Measurements from ENCODE around the gene CERKL.

The CERKL gene

DNA sequence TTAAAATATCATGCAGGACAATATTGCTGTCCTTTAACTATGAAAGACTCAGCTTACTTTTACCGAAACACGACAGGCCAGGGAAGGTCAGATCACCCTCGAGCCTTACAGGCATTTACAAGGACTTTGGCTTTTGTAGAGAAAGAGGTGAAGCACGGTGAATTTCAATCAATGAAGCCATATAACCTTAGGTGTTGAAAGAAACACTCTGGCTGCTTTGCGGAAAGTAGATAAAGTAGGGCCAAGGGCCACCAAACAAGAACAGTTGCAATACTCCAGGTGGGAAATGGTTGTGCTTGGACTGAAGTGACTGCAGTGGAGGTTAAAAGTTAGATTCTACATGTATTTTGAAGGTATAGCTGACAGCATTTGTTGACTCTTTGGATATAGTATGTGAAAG lies 80.5 kb downstream of the CERKL start:
- peaks cover 5% of the 10 kb centered on the region for H3K27me3 Mint-ChIP-seq
- no peaks in the 10 kb centered on the region for H3K9me3 Mint-ChIP-seq
- no peak overlapping the region for H3K27ac Mint-ChIP-seq
- H3K36me3 Mint-ChIP-seq, result no peaks in the 10 kb centered on the region
- H3K4me1 Mint-ChIP-seq, result no peaks in the 10 kb centered on the region
- no peak overlapping the region for H3K4me3 Mint-ChIP-seq

DNA sequence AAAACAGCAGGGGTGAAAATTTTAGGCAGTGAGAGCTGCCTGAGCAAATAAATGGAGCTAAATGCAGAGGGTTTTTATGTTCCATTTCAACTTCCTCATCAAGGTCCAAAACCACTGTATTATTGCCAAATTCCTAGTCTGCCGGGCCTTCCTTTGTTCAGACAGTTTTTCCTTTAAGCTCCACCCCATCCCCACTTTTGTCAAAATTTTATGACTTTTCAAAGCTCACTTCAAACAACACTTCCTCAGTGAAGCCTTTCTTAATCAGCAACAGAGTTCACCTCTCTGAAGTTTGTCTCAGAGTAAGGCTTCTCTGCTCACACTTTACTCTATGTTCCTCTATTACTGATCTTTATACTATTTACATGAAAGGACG lies 81.3 kb downstream of the CERKL start:
- Mint-ChIP-seq H3K27ac (no peak overlapping the region), H3K4me1 (no peaks in the 10 kb centered on the region), H3K4me3 (no peak overlapping the region), H3K27me3 (peaks cover 5% of the 10 kb centered on the region), H3K36me3 (no peaks in the 10 kb centered on the region), H3K9me3 (no peaks in the 10 kb centered on the region)

DNA sequence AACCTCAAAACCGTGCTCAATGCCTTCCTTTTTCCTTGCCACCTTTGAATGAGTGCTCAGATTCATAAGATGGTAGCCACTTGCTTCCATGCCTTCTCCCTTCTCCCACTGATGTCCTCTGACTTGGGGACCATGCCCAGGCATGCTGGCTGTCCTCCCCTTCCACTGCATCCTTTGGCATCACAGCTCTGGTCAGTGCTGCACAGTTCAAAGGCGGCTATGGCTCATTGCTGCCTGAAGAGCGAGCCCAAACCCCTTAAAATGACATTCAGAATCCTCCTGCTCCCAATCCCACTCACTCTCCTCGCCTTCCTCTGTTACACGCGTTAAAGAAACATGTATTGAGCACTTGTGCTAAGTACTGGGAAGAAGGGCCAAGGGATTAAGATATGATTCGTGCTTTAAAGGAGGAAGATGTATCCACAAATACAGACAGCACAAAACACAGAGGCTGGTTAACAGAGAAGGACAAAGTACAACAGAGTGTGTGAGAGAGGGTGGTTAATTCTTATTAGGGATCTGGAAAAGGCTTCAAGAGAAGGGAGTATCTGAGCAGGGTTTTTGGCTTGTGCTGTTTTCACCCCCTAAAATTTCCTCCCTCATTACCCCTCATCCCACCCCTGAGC lies 81.8 kb downstream of the CERKL start:
- Mint-ChIP-seq H3K27me3 (peaks cover 5% of the 10 kb centered on the region), H3K4me3 (no peak overlapping the region), H3K4me1 (no peaks in the 10 kb centered on the region), H3K27ac (no peak overlapping the region), H3K36me3 (no peaks in the 10 kb centered on the region), H3K9me3 (no peaks in the 10 kb centered on the region)

DNA sequence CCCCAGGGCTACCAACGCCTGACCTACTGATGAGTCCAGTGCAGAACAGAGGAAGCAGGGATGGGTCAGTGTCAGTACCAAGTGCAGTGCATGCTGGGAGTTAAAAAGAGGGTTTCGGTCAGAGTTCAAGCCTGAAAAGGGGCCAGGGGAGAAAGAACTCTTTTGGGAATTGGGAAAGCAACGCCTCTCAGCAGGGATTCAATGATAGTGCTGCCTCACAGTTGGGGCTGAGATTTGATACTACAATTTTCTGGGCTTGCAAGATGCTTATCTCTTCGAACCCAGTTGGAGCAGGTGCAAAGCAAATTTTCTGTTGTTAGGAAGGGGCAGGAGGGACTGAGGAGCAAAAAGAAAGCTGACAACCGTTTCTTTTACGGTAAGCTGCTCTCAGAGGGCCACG lies 82.6 kb downstream of the CERKL start:
- Mint-ChIP-seq H3K4me3 (no peak overlapping the region), H3K36me3 (no peaks in the 10 kb centered on the region), H3K27me3 (peaks cover 5% of the 10 kb centered on the region), H3K9me3 (no peaks in the 10 kb centered on the region), H3K27ac (no peak overlapping the region), H3K4me1 (no peaks in the 10 kb centered on the region)

DNA sequence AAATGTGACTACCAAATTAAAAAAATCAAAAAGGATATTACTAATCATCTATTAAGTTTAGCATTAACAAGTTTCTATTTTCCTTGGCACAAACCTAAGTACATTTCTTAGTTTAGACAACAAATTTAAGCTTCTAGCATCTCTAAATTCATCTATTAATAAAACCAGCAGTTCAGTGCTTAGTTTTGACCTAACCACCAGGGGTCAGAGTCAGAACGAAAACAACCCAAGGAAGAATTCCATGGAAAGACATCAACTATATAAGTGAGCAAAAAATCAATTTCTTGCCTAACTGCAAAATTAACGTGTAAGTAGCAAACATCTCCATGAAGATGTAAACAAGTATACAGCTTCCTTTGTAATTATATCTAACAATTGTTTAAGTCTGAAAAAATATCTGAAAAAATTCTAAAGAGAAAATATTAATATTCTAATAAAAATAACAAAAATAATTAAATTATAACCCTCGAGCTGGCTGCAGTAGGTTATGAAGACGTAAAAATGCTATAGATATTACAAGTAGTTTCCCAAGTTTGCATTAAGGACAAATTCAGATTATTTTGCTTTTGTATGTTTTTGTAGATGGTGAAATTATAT lies 83.7 kb downstream of the CERKL start:
- H3K36me3 Mint-ChIP-seq, result no peaks in the 10 kb centered on the region
- peaks cover 1% of the 10 kb centered on the region for H3K4me1 Mint-ChIP-seq
- no peak overlapping the region for H3K4me3 Mint-ChIP-seq
- no peaks in the 10 kb centered on the region for H3K9me3 Mint-ChIP-seq
- peaks cover 5% of the 10 kb centered on the region for H3K27me3 Mint-ChIP-seq
- H3K27ac Mint-ChIP-seq, result no peak overlapping the region

DNA sequence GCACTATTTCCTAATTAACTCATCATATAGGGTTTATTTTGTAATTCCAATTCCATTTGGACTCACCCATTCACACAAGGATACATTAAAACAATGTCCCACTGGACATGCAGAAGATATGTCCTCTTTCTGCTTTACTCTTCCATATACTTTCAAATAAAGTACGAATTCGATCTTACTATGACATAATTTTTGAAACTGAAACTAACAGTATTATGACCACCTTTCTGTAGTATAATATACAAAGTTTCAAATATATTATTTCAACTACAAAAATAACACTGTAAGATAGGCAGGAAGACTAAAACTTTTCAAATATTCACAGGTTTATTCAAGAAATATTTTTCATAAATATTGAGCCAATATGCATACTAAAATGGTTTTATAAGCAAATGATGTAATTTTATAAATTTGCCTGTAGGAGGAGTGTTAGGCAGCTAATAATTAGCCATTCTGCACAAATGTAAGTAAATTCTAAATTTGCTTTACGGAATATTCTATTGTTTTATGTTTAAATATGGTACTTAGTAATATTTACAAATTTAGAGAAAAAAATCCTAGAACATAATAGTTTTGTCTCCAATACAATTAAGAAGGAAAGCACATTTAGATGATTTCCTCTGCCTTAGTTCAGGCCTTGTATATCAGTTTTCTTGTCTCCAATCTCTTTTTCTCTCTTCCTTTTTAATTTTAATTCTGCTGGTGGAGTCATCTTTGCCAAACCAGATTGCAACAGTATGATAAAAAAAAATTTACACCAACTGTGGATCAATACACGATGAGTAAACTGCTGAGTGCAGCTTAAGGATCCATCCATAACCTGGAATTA lies 85.9 kb downstream of the CERKL start:
- Mint-ChIP-seq H3K9me3 (no peaks in the 10 kb centered on the region), H3K4me1 (peaks cover 8% of the 10 kb centered on the region), H3K27me3 (peaks cover 6% of the 10 kb centered on the region), H3K4me3 (no peak overlapping the region), H3K27ac (no peak overlapping the region), H3K36me3 (no peaks in the 10 kb centered on the region)

DNA sequence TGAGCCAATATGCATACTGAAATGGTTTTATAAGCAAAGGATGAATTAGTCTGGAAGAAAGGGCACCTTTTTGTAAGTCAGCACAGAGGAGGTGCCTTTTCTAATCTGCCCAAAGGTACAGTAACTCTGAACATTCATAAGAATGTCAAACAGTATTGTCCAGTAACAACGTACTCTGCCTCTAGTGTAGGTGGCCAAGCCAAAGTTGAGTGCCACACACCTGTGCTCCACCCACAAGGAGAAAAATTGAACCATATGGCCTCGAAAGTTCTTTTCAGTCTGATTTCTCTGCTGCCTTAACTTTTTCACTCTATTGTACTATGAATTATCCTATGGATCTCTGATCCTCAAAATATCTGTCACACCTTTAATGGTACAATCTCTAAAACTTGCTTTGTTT lies 86.8 kb downstream of the CERKL start:
- Mint-ChIP-seq H3K27ac (no peak overlapping the region), H3K36me3 (no peaks in the 10 kb centered on the region), H3K4me3 (no peak overlapping the region), H3K9me3 (no peaks in the 10 kb centered on the region), H3K27me3 (peaks cover 7% of the 10 kb centered on the region), H3K4me1 (peaks cover 8% of the 10 kb centered on the region)

DNA sequence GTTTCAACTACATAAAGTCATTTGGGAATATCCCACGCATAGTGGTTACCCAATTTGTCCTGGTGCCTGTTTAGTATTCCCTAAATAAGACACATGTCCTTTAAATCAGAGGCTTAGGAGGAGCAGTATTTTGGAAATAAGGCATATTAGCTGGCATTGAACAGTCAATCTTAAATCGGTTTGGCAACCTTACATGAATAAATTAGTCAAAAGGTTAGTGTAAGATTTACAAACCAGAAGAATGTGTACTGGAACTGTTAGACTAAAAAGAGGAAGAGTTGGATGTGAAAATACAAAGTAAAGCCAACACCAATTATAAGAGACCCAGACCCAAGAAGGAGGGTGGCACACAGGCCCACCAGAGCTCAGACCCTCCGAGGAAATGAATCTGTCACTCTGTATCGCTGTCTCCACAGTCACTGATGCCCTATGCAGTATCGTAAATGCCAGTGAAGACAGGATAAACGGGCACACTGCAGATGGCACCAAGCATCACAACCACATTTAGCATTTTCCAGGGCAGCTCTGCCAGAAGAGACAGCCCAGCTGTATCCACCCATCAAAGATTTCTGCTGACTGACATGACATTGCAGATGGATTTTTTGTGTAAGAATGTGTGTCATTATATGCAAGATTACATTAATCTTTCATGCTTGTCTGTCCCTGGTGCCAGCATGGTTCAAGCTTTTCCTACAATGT lies 90.4 kb downstream of the CERKL start:
- H3K4me1 Mint-ChIP-seq, result peaks cover 8% of the 10 kb centered on the region
- no peaks in the 10 kb centered on the region for H3K36me3 Mint-ChIP-seq
- no peak overlapping the region for H3K27ac Mint-ChIP-seq

DNA sequence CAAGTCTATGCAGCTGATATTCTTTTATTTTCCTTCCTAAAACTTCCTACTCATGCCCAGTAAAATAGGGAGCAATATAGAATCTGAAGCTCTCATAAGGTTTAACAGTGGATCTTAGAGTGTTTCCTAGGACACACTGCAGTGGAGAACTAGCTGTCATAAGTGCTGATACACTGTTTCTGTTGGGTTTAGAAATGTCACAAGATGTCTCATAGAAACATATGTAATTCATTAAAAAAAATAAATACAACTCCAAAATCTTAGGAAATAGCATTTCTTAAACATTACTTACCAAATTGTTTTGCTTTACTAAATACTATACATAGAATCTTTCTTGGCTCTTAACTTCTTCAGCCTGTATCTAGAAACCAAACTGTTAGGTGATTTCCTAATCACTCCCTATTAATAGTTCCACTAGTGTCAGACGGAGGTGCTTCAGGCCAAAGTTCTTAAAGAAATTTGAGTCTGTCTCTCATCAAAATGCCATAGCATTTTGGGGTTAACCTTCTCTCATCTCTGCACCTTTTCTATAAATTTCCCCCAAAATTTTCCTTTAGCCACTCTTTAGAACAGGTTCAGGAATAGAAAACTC lies 93.7 kb downstream of the CERKL start:
- H3K27me3 Mint-ChIP-seq, result peaks cover 3% of the 10 kb centered on the region
- H3K9me3 Mint-ChIP-seq, result no peaks in the 10 kb centered on the region

More for the DNA sequence above, 90.4 kb downstream of the CERKL start:
- Mint-ChIP-seq H3K4me3 (no peak overlapping the region), H3K27me3 (peaks cover 3% of the 10 kb centered on the region), H3K9me3 (no peaks in the 10 kb centered on the region)

DNA sequence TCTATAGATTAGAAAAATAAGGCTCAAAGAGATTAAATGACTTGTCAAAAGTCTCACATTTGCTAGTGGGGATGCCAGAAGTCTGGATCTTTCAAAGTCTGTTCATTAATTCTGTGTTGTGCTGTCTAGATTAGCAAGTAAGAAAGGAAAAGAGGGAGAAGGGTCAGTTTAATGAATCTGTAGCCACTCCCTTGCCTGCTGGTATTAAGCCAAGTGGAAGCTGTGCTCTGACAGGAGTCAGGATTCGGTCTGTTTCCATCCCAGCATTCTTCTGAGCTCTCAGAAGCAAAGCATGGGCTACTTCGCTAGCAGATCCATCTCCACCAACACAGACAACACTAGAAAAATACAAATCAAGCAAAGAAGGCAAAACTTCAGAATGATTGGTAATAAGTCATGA lies 98.5 kb downstream of the CERKL start:
- Mint-ChIP-seq H3K36me3 (peaks cover 2% of the 10 kb centered on the region), H3K9me3 (no peaks in the 10 kb centered on the region), H3K27me3 (no peaks in the 10 kb centered on the region), H3K27ac (no peak overlapping the region), H3K4me1 (peaks cover 3% of the 10 kb centered on the region), H3K4me3 (no peak overlapping the region)

More for the DNA sequence above, 93.7 kb downstream of the CERKL start:
- peaks cover 7% of the 10 kb centered on the region for H3K4me1 Mint-ChIP-seq
- no peaks in the 10 kb centered on the region for H3K36me3 Mint-ChIP-seq
- H3K4me3 Mint-ChIP-seq, result no peak overlapping the region
- no peak overlapping the region for H3K27ac Mint-ChIP-seq

DNA sequence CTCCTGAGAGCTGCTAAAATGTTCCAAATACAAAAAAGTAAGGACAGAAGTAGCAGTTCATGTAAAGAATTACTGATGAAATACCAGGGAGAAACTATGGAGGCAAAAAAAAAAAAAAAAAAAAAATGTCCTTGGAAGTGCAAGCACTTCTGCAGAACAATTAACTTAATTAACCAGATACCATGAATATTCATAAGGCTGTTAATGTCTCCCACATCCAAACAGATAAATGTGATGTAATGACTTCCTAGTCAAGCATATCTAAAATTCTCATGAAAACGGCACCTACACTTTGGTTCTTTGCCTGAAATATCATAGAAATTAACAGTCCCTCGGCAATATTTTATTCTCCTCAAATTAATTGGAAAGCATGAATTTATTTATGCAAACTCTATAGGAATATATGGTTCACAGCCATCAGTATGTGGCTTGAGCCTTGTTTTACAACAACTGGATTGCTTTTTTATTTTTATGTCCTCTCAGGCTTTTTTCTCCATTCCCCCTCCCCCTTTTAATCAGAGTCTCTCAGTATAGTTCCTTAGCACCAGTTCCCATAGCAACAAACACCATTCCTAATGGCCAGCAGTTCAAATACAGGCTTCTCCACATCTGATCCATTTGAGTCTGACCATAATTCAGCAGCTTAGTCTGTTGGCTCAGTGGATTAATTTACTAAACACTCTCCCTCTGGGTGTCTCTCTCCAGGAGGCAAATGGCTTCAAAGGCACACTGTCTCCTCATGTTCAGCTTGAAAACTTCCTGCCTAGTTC lies 102.7 kb downstream of the CERKL start:
- no peaks in the 10 kb centered on the region for H3K9me3 Mint-ChIP-seq
- peaks cover 5% of the 10 kb centered on the region for H3K36me3 Mint-ChIP-seq
- no peaks in the 10 kb centered on the region for H3K27me3 Mint-ChIP-seq
- no peak overlapping the region for H3K4me3 Mint-ChIP-seq
- no peak overlapping the region for H3K27ac Mint-ChIP-seq
- peaks cover 3% of the 10 kb centered on the region for H3K4me1 Mint-ChIP-seq

DNA sequence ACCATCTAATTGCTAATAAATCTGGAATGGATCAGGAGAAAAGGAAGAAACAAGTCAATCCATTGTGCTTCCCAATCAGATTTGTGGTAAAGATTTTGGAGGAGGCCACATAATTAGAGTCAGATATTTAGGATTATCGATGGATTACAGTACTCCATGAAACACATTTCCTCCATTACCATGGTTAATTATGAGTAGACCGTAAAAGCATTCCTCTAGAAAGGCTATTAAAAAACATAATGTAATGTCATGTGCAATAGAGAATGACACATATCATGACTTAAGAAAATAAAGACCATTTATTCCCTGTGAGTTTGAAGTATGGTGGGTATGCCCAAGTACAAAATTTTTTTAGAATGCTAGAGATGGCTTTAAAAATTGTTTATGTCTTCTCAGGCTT lies 103.7 kb downstream of the CERKL start:
- H3K36me3 Mint-ChIP-seq, result peaks cover 5% of the 10 kb centered on the region
- H3K27me3 Mint-ChIP-seq, result no peaks in the 10 kb centered on the region
- no peaks in the 10 kb centered on the region for H3K9me3 Mint-ChIP-seq
- no peak overlapping the region for H3K4me3 Mint-ChIP-seq
- H3K4me1 Mint-ChIP-seq, result peaks cover 3% of the 10 kb centered on the region
- H3K27ac Mint-ChIP-seq, result no peak overlapping the region

DNA sequence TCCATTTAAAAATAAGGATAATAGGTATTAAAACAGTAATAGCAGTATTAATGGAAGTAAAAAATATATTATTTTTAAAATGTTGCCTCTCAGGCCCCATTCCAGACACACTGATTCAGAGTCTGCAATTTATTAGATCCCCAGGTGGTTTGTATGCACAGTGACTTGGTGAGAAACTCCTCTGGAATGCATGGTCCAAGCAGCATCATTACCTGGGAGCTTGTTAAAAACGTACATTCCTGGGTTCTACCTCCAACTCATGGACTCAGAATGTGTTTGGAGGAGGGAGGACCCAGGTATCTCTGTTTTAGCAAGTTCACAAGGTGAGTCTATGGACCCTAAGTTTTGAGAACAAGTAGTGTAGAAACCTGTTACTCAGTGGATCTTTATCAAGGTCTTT lies 104.1 kb downstream of the CERKL start:
- H3K36me3 Mint-ChIP-seq, result peaks cover 5% of the 10 kb centered on the region
- H3K27me3 Mint-ChIP-seq, result no peaks in the 10 kb centered on the region
- no peak overlapping the region for H3K27ac Mint-ChIP-seq
- no peaks in the 10 kb centered on the region for H3K9me3 Mint-ChIP-seq
- peaks cover 3% of the 10 kb centered on the region for H3K4me1 Mint-ChIP-seq
- H3K4me3 Mint-ChIP-seq, result no peak overlapping the region

DNA sequence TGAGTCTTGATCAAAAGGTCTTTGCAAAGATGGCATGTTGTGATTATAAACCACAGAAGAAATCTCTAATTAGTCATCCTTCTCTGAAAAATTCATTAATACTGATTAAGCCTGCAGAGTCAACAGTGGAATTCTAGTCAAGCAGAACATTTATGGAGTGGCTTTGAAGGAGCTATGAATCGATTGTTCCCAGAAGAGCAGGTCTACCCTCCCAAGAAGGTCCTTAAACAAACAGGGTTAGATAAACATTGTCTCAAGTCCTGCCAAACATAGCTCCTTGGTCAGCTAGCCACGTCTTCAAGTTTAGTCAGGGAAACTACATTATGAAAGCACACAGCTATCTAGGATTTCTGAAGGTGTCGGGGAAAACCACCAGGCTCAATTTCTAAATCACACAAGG lies 110.8 kb downstream of the CERKL start:
- Mint-ChIP-seq H3K36me3 (peaks cover 7% of the 10 kb centered on the region), H3K4me1 (no peaks in the 10 kb centered on the region)

DNA sequence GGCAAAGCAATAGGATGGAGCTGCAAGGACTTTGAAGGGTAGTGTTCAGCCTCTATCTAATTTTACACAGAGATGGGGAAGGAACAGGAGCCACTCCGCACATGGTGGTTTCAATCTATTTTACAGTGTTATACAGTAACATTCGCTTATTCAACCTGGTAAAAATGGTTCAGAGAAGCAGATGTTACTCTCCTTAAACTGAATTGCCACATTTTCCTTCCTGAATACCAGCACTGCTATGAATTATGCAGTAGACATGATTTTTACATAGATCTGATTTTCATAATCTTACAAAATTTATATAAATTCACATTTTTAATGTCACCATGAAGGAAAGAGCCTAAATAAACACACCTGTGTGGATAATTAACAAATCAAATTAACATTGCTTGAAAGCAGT lies 114.7 kb downstream of the CERKL start:
- peaks cover 4% of the 10 kb centered on the region for H3K9me3 Mint-ChIP-seq
- H3K27ac Mint-ChIP-seq, result no peak overlapping the region
- no peak overlapping the region for H3K4me3 Mint-ChIP-seq
- H3K27me3 Mint-ChIP-seq, result no peaks in the 10 kb centered on the region
- no peaks in the 10 kb centered on the region for H3K4me1 Mint-ChIP-seq
- H3K36me3 Mint-ChIP-seq, result peaks cover 34% of the 10 kb centered on the region

More for the DNA sequence above, 110.8 kb downstream of the CERKL start:
- Mint-ChIP-seq H3K9me3 (peaks cover 4% of the 10 kb centered on the region), H3K4me3 (no peak overlapping the region), H3K27ac (no peak overlapping the region), H3K27me3 (no peaks in the 10 kb centered on the region)
